Keratinocyte (primary cell): Measurements from ENCODE around the gene NLRC5. TPM values are rescaled to one million over a fixed set of nuclear protein-coding genes. Genes with fewer than 3 reads are reported as not detected.

Source experiments
- DNase-seq: peaks from one replicate; pipeline ENCODE4 v3.0.0-alpha.2; 2011; ENCODE audit warnings: low read depth, missing footprints, low spot score
- FAIRE-seq: peaks from 2 replicates; lab custom pipeline; 2011; peaks lifted over from hg19 to GRCh38; lab: Jason Lieb, UNC
- H2AFZ ChIP-seq: 2 replicates; pipeline ENCODE4 v1.6.0; 2012; ENCODE audit warnings: low read length, control low read depth, inconsistent platforms; ENCODE audit not compliant: control insufficient read depth
- H3K27ac ChIP-seq: 2 replicates; pipeline ENCODE4 v1.5.1; 2011; ENCODE audit warnings: low read length; ENCODE audit not compliant: control insufficient read depth, insufficient read depth
- H3K27me3 ChIP-seq: 3 replicates; pipeline ENCODE4 v1.6.0; 2011; ENCODE audit warnings: low read length; ENCODE audit not compliant: control insufficient read depth, insufficient read depth; ENCODE audit errors: extremely low read depth
- H3K36me3 ChIP-seq, 2 experiments: 2 replicates in 1 of 2; 3 replicates in 1 of 2; pipeline ENCODE4 v1.5.1; 2011; ENCODE audit warnings: low read length in 2 of 2, mild to moderate bottlenecking in 1 of 2; ENCODE audit not compliant: control insufficient read depth in 2 of 2, insufficient read depth in 2 of 2; ENCODE audit errors: extremely low read depth in 1 of 2
- H3K4me1 ChIP-seq: 3 replicates; pipeline ENCODE4 v1.5.1; 2011; ENCODE audit warnings: low read length; ENCODE audit not compliant: control insufficient read depth, insufficient read depth; ENCODE audit errors: extremely low read depth
- H3K4me2 ChIP-seq: 3 replicates; pipeline ENCODE4 v1.6.0; 2011; ENCODE audit warnings: low read depth, low read length; ENCODE audit not compliant: control insufficient read depth, insufficient read depth; ENCODE audit errors: extremely low read depth
- H3K4me3 ChIP-seq, 3 experiments: fragments of 200-600 bp in 1 of 3; sonication (generic) in 1 of 3; 2 replicates in 2 of 3; 3 replicates in 1 of 3; pipeline ENCODE4 v1.5.1; 2011 to 2016; ENCODE audit warnings: low read length in 3 of 3, mild to moderate bottlenecking in 3 of 3, control low read depth in 2 of 3, inconsistent platforms in 1 of 3, low read depth in 1 of 3, mixed read lengths in 1 of 3, mixed run types in 1 of 3, moderate library complexity in 1 of 3; ENCODE audit not compliant: control insufficient read depth in 2 of 3, insufficient read depth in 2 of 3; ENCODE audit errors: extremely low read depth in 1 of 3
- H3K79me2 ChIP-seq: 2 replicates; pipeline ENCODE4 v1.6.0; 2012; ENCODE audit warnings: low read length; ENCODE audit not compliant: control insufficient read depth, insufficient read depth
- H3K9ac ChIP-seq: 3 replicates; pipeline ENCODE4 v1.6.0; 2011; ENCODE audit warnings: low read length; ENCODE audit not compliant: control insufficient read depth, insufficient read depth; ENCODE audit errors: extremely low read depth
- H3K9me1 ChIP-seq: 3 replicates; pipeline ENCODE4 v1.6.0; 2011; ENCODE audit warnings: low read length; ENCODE audit not compliant: control insufficient read depth, insufficient read depth; ENCODE audit errors: extremely low read depth
- H3K9me3 ChIP-seq: 2 replicates; pipeline ENCODE4 v1.5.1; 2012; ENCODE audit warnings: low read depth, low read length; ENCODE audit not compliant: control insufficient read depth
- H4K20me1 ChIP-seq: 3 replicates; pipeline ENCODE4 v1.6.0; 2011; ENCODE audit warnings: low read length; ENCODE audit not compliant: control insufficient read depth, insufficient read depth; ENCODE audit errors: extremely low read depth
- EZH2 ChIP-seq: IDR thresholded peaks from one replicate; pipeline ENCODE4 v1.6.1; 2012; ENCODE audit warnings: inconsistent platforms, mild to moderate bottlenecking, low read length, moderate library complexity
- dilution Hi-C: fragments of 300-500 bp; cut with MboI; formaldehyde crosslinking; loops from one replicate; pipeline ENCODE4 v1.7.0; 2020; ENCODE audit warnings: low sequenced_read_pairs; ENCODE audit not compliant: extremely low pct_ligation_motif_present
- polyA plus RNA-seq, 5 experiments: library from polyadenylated mRNA; depleted of rRNA in 3 of 5; stranded (reverse) in 3 of 5; stranded (forward) in 1 of 5; unstranded in 1 of 5; fragments of >200 nt; gene quantifications; 1 replicate in 1 of 5; 2 replicates in 3 of 5; 3 replicates in 1 of 5; pipeline versions ENCODE4 v1.2.1 to v1.2.3, GENCODE V29; 2011 to 2012; ENCODE audit warnings: missing spikeins in 2 of 5, low read depth in 1 of 5, low replicate concordance in 1 of 5
- TF ChIP-seq, protein P1 (sequence below), 3 experiments: IDR thresholded peaks in 1 of 3; conservative IDR thresholded peaks in 1 of 3; optimal IDR thresholded peaks in 1 of 3; 2 replicates in 2 of 3; 3 replicates in 1 of 3; pipeline versions ENCODE3 to v1.5.1; 2011; ENCODE audit warnings: low read length in 3 of 3, mild to moderate bottlenecking in 3 of 3, moderate library complexity in 2 of 3, control low read depth in 1 of 3, inconsistent platforms in 1 of 3; ENCODE audit not compliant: insufficient read depth in 2 of 3; ENCODE audit errors: extremely low read depth in 1 of 3

NLRC5 gene
- polyA plus RNA-seq, 1 donor (not counting 4 experiments of a cell fraction or from before 2014, with no cell fraction given) = 7.8 TPM

DNA sequence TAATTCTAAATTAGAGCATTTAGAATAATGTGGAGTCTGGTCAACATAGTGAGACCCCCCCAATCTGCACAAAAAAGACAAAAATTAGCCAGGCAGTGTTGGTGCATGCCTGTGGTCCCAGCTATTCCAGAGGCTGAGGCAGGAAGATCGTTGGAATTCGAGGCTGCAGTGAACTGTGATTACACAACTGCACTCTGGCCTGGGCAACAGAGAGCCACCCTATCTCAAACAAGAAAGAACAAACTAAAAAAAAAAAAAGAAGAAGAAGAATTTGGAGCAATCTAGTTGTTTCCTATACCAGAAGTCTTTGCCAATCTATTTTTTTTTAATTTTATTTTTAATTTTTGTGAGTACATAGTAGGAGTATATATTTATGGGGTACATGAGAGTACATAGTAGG, 21.6 kb upstream of the NLRC5 start:
- Histone ChIP-seq H3K4me1 (no peaks in the 10 kb centered on the region), H4K20me1 (no peaks in the 10 kb centered on the region), H3K79me2 (no peaks in the 10 kb centered on the region), H3K9me1 (no peaks in the 10 kb centered on the region), H3K9ac (no peak overlapping the region), H2AFZ (no peak overlapping the region), H3K4me3 (no peak overlapping the region), H3K36me3 (no peaks in the 10 kb centered on the region), H3K4me2 (no peak overlapping the region), H3K27me3 (peaks cover 16% of the 10 kb centered on the region), H3K27ac (no peak overlapping the region), H3K9me3 (no peaks in the 10 kb centered on the region)
- FAIRE-seq (no peak), DNase-seq (no peak)
- TF ChIP-seq, protein P1, sequence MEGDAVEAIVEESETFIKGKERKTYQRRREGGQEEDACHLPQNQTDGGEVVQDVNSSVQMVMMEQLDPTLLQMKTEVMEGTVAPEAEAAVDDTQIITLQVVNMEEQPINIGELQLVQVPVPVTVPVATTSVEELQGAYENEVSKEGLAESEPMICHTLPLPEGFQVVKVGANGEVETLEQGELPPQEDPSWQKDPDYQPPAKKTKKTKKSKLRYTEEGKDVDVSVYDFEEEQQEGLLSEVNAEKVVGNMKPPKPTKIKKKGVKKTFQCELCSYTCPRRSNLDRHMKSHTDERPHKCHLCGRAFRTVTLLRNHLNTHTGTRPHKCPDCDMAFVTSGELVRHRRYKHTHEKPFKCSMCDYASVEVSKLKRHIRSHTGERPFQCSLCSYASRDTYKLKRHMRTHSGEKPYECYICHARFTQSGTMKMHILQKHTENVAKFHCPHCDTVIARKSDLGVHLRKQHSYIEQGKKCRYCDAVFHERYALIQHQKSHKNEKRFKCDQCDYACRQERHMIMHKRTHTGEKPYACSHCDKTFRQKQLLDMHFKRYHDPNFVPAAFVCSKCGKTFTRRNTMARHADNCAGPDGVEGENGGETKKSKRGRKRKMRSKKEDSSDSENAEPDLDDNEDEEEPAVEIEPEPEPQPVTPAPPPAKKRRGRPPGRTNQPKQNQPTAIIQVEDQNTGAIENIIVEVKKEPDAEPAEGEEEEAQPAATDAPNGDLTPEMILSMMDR (optimal IDR thresholded peaks at IDR 0.05 in 1 of 3, IDR thresholded peaks at IDR 0.05 in 1 of 3, conservative IDR thresholded peaks at IDR 0.05 in 1 of 3; ENCODE audit: extremely low read depth in 1 of 3, insufficient read depth in 2 of 3, low read length in 3 of 3) = no peak
- TF ChIP-seq EZH2 = no peak
- dilution Hi-C loops = no loop called here

DNA sequence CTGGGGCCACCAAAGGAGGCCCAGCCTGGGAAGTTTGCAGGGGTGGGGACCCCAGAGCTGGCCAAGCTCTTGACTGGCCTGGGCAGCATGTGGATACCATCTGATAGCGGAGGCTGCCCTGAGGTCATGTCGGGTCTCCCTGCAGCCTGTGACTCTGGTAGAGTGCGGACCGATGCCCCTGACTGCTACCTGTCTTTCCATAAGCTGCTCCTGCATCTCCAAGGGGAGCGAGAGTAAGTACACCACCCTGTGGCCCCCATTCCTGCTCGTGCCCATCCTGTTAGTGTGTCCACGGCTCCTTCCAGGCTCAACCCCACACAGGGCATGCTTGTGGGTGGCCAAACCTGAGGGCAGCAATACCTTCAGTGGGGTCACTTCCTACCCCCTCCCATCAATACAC, 19.6 kb upstream of the NLRC5 start:
- H3K36me3 ChIP-seq = no peaks in the 10 kb centered on the region
- no peaks in the 10 kb centered on the region for H4K20me1 ChIP-seq
- H3K4me2 ChIP-seq = no peak overlapping the region
- DNase-seq (no peak), FAIRE-seq (no peak)
- H3K27ac ChIP-seq = no peak overlapping the region
- peaks cover 17% of the 10 kb centered on the region for H3K27me3 ChIP-seq
- no peaks in the 10 kb centered on the region for H3K9me3 ChIP-seq
- H3K4me1 ChIP-seq = no peaks in the 10 kb centered on the region
- dilution Hi-C loops = no loop called here
- H3K4me3 ChIP-seq = no peak overlapping the region
- H3K9ac ChIP-seq = no peak overlapping the region
- no peak overlapping the region for H2AFZ ChIP-seq
- no peaks in the 10 kb centered on the region for H3K79me2 ChIP-seq
- TF ChIP-seq EZH2 = no peak
- TF ChIP-seq, protein P1 (optimal IDR thresholded peaks at IDR 0.05 in 1 of 3, IDR thresholded peaks at IDR 0.05 in 1 of 3, conservative IDR thresholded peaks at IDR 0.05 in 1 of 3; ENCODE audit: extremely low read depth in 1 of 3, insufficient read depth in 2 of 3, low read length in 3 of 3) = no peak
- H3K9me1 ChIP-seq = no peaks in the 10 kb centered on the region
